Caco-2 (cell line): Measurements from ENCODE around the gene TXNRD2. TPM values are rescaled to one million over a fixed set of nuclear protein-coding genes. Genes with fewer than 3 reads are reported as not detected.

ENCODE experiments used
- BruUV-seq: library from RNA; stranded (reverse); fragments of 400-500 nt; replicated peaks from 2 replicates; lab custom pipeline; 2021; lab: Mats Ljungman, UMichigan
- CTCF ChIA-PET: fragments of 300-600 bp; sonication (Branson Sonifier 250); formaldehyde crosslinking; loops from one replicate; lab custom pipeline; 2022; ENCODE audit warnings: antibody characterized with exemption; lab: Charles Lee
- POLR2A ChIA-PET: fragments of 300-600 bp; sonication (Branson Sonifier 250); formaldehyde crosslinking; loops from one replicate; lab custom pipeline; 2022; ENCODE audit warnings: antibody characterized with exemption; lab: Charles Lee
- DNase-seq, 2 experiments: peaks; one replicate each; pipeline versions ENCODE4 v3.0.0 to v3.0.0-alpha.2; 2020 to 2022
- H3K27me3 ChIP-seq: replicated peaks from 2 replicates; pipeline ENCODE4 v1.6.0; 2011; ENCODE audit warnings: low read length; ENCODE audit not compliant: control insufficient read depth, insufficient read depth
- H3K36me3 ChIP-seq: 2 replicates; pipeline ENCODE4 v1.5.1; 2011; ENCODE audit warnings: low read length; ENCODE audit not compliant: control insufficient read depth, insufficient read depth
- H3K4me1 ChIP-seq: fragments of 250-450 bp; sonication (Bioruptor Pico); 2 replicates; pipeline ENCODE4 v1.5.1; 2020; ENCODE audit warnings: mild to moderate bottlenecking
- H3K4me3 ChIP-seq: 2 replicates; pipeline ENCODE4 v1.5.1; 2011; ENCODE audit warnings: low read depth, mild to moderate bottlenecking, control low read depth, low read length
- H3K9me3 ChIP-seq: fragments of 250-450 bp; sonication (Bioruptor Pico); 2 replicates; pipeline ENCODE4 v1.5.1; 2020; ENCODE audit warnings: mild to moderate bottlenecking, moderate library complexity
- H3K27ac Mint-ChIP-seq: one replicate; pipeline ENCODE4 v1.8.0; 2022; ENCODE audit warnings: mixed read lengths; ENCODE audit not compliant: unreplicated experiment
- H3K27me3 Mint-ChIP-seq: one replicate; pipeline ENCODE4 v1.8.0; 2022; ENCODE audit warnings: mixed read lengths; ENCODE audit not compliant: insufficient read depth, unreplicated experiment
- H3K36me3 Mint-ChIP-seq: one replicate; pipeline ENCODE4 v1.8.0; 2022; ENCODE audit warnings: mild to moderate bottlenecking, mixed read lengths; ENCODE audit not compliant: insufficient read depth, unreplicated experiment
- H3K4me1 Mint-ChIP-seq: one replicate; pipeline ENCODE4 v1.8.0; 2022; ENCODE audit warnings: low read depth, mixed read lengths; ENCODE audit not compliant: unreplicated experiment
- H3K4me3 Mint-ChIP-seq: one replicate; pipeline ENCODE4 v1.8.0; 2022; ENCODE audit warnings: mild to moderate bottlenecking, moderate library complexity, mixed read lengths; ENCODE audit not compliant: unreplicated experiment
- H3K9me3 Mint-ChIP-seq: one replicate; pipeline ENCODE4 v1.8.0; 2022; ENCODE audit warnings: mixed read lengths; ENCODE audit not compliant: unreplicated experiment
- intact Hi-C: fragments of 100-400 bp; cut with micrococcal nuclease; formaldehyde crosslinking; loops from one replicate; pipeline ENCODE4 v1.10.0; 2022; ENCODE audit not compliant: unreplicated experiment
- total RNA-seq: library from RNA; stranded (reverse); gene quantifications from 2 replicates; pipeline ENCODE4 v1.2.3, GENCODE V29; 2022
- TF ChIP-seq, protein P1 (sequence below), 2 experiments: fragments of 200-600 bp in 1 of 2; IDR thresholded peaks; 1 replicate in 1 of 2; 2 replicates in 1 of 2; pipeline versions ENCODE4 v1.5.1 to v1.8.0; 2011 to 2022; ENCODE audit warnings: antibody characterized with exemption in 1 of 2, control low read depth in 1 of 2, inconsistent platforms in 1 of 2, low read depth in 1 of 2, low read length in 1 of 2, mild to moderate bottlenecking in 1 of 2, moderate library complexity in 1 of 2; ENCODE audit not compliant: insufficient read depth in 1 of 2, severe bottlenecking in 1 of 2, unreplicated experiment in 1 of 2

The TXNRD2 gene
- total RNA-seq, 1 experiment from 2014 or later = 44.8 TPM

DNA sequence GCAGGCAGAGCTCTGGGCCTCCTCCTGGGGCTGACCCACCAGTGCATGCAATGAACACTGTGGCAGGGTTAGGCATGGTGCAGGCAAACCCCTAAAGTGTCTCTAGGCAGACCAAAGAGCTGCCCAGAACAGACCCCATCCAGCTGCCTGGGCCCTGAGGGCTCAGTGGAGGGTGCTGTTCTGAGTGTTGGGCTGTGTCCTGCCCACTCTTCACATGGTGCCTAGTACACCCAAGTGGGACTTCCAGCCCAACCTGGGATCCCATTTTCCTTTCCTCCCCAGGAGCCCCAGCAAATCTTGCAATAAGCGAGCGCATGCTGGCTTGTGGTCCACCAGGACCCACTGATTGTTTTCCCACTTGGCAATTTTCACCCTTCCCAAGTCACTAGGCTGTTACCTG is 48.6 kb upstream of the TXNRD2 start:
- Mint-ChIP-seq H3K4me3 (no peak overlapping the region), H3K27ac (no peak overlapping the region), H3K27me3 (no peaks in the 10 kb centered on the region), H3K4me1 (no peaks in the 10 kb centered on the region), H3K36me3 (no peaks in the 10 kb centered on the region), H3K9me3 (no peaks in the 10 kb centered on the region)
- no TSS peak for BruUV-seq
- intact Hi-C loops = no loop called here
- no peaks in the 10 kb centered on the region for H3K27me3 ChIP-seq
- H3K4me3 ChIP-seq = no peak overlapping the region
- POLR2A ChIA-PET = no interaction called here
- no peak for DNase-seq
- TF ChIP-seq, protein P1, sequence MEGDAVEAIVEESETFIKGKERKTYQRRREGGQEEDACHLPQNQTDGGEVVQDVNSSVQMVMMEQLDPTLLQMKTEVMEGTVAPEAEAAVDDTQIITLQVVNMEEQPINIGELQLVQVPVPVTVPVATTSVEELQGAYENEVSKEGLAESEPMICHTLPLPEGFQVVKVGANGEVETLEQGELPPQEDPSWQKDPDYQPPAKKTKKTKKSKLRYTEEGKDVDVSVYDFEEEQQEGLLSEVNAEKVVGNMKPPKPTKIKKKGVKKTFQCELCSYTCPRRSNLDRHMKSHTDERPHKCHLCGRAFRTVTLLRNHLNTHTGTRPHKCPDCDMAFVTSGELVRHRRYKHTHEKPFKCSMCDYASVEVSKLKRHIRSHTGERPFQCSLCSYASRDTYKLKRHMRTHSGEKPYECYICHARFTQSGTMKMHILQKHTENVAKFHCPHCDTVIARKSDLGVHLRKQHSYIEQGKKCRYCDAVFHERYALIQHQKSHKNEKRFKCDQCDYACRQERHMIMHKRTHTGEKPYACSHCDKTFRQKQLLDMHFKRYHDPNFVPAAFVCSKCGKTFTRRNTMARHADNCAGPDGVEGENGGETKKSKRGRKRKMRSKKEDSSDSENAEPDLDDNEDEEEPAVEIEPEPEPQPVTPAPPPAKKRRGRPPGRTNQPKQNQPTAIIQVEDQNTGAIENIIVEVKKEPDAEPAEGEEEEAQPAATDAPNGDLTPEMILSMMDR (IDR thresholded peaks at IDR 0.05; ENCODE audit: insufficient read depth in 1 of 2, low read depth in 1 of 2, low read length in 1 of 2, severe bottlenecking in 1 of 2, unreplicated experiment in 1 of 2) = no peak
- H3K36me3 ChIP-seq = no peaks in the 10 kb centered on the region
- no peaks in the 10 kb centered on the region for H3K4me1 ChIP-seq
- CTCF ChIA-PET = no interaction called here
- no peaks in the 10 kb centered on the region for H3K9me3 ChIP-seq

DNA sequence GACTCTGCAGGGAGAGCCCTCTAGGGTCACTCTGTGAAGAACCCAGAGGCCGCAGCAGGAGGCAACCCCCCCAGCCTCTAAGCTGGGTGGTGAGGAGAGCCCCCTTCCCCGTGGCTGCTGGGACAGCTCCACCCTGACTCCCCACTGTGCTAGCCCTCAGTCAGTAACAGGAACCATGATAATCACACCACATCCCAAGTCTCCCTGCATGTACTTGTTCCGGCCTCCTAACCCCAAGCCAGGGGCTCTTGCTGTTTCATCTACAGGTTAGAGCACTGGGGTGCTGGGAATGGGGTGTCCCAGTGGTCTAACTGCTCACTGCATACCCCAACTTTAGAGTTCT is 48.1 kb upstream of the TXNRD2 start:
- CTCF ChIA-PET = no interaction called here
- Histone ChIP-seq H3K4me1 (no peaks in the 10 kb centered on the region), H3K27me3 (no peaks in the 10 kb centered on the region), H3K9me3 (no peaks in the 10 kb centered on the region), H3K4me3 (no peak overlapping the region), H3K36me3 (no peaks in the 10 kb centered on the region)
- intact Hi-C loops = no loop called here
- Mint-ChIP-seq H3K9me3 (no peaks in the 10 kb centered on the region), H3K27ac (no peak overlapping the region), H3K4me3 (no peak overlapping the region), H3K4me1 (no peaks in the 10 kb centered on the region), H3K36me3 (no peaks in the 10 kb centered on the region), H3K27me3 (no peaks in the 10 kb centered on the region)
- TF ChIP-seq, protein P1 (IDR thresholded peaks at IDR 0.05; ENCODE audit: insufficient read depth in 1 of 2, low read depth in 1 of 2, low read length in 1 of 2, severe bottlenecking in 1 of 2, unreplicated experiment in 1 of 2) = no peak
- POLR2A ChIA-PET = no interaction called here
- DNase-seq = no peak
- no TSS peak for BruUV-seq

DNA sequence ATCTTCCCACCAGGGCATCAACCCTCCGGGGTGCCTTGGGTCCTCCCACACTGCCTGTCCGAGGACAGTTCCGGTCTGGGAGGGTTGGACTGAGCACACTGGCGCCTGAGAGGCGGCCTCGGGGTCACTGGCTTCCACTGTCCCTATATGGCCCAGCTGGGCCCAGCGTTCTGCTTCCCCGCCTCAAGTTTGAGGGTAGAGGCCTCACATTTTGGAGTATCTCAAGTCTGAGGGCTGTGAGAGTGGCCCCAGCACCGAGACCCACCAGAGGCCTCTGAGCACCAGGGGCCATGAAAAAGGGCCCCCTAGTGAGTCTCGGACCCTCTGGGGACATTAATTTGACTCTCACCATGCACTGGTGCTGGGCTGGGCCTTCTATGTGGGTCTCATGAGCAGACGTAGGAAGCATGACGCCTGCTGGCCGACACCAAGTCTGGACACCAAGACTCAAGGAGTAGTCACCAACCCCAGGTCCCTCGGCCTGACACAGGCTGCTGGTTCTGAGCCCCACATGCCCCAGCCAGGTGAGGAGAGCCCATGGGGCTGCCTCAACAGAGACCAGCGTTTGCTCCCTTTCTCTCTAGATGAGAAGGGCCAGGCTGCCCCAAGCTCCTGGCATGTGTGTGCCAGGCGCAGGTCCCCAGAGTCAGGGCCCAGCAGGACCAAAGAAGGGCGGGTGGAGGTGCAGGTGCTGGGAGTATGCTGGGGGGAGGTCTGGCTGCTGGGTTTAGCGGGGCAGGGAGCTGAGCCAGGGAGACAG is 47.5 kb upstream of the TXNRD2 start:
- ChIA-PET POLR2A (no interaction called here), CTCF (interaction anchor here (1.2 kb wide), 1 partner anchor 18 kb away, joined by 3 read pairs; no protein-coding TSS in a partner anchor)
- H3K4me3 ChIP-seq = no peak overlapping the region
- no peaks in the 10 kb centered on the region for H3K36me3 ChIP-seq
- no peaks in the 10 kb centered on the region for H3K27me3 ChIP-seq
- TF ChIP-seq, protein P1 (IDR thresholded peaks at IDR 0.05; ENCODE audit: insufficient read depth in 1 of 2, low read depth in 1 of 2, low read length in 1 of 2, severe bottlenecking in 1 of 2, unreplicated experiment in 1 of 2) = no peak
- intact Hi-C loops = no loop called here
- H3K27me3 Mint-ChIP-seq = no peaks in the 10 kb centered on the region
- no peaks in the 10 kb centered on the region for H3K36me3 Mint-ChIP-seq
- BruUV-seq = no TSS peak
- H3K4me1 Mint-ChIP-seq = no peaks in the 10 kb centered on the region
- H3K9me3 Mint-ChIP-seq = no peaks in the 10 kb centered on the region
- no peaks in the 10 kb centered on the region for H3K9me3 ChIP-seq
- H3K4me3 Mint-ChIP-seq = no peak overlapping the region
- DNase-seq = no peak
- H3K4me1 ChIP-seq = no peaks in the 10 kb centered on the region
- H3K27ac Mint-ChIP-seq = no peak overlapping the region
